Dermis blood vessel endothelial cell (primary cell): ENCODE measurements around the gene HRH4. TPM values are rescaled to one million over a fixed set of nuclear protein-coding genes. Genes with fewer than 3 reads are reported as not detected.

Experiments
- DNase-seq: peaks from one replicate; pipeline ENCODE4 v3.0.0; 2010
- total RNA-seq: library from RNA; depleted of rRNA; stranded (reverse); fragments of >200 nt; gene quantifications from 2 replicates; pipeline ENCODE4 v1.2.3, GENCODE V29; 2014

The HRH4 gene
- total RNA-seq, 1 donor from 2014 or later, result not detected

- no peak for DNase-seq
Measured at GRCh38 chr18:24466771-24467170, 6.3 kb downstream of the HRH4 start.

- DNase-seq, result no peak
Measured at GRCh38 chr18:24470022-24470618, 9.7 kb downstream of the HRH4 start.

GRCh38 chr18:24470805-24471204 lies 10.4 kb downstream of the HRH4 start:
- no peak for DNase-seq

GRCh38 chr18:24472591-24472990 lies 12.2 kb downstream of the HRH4 start:
- DNase-seq, result no peak

DNA sequence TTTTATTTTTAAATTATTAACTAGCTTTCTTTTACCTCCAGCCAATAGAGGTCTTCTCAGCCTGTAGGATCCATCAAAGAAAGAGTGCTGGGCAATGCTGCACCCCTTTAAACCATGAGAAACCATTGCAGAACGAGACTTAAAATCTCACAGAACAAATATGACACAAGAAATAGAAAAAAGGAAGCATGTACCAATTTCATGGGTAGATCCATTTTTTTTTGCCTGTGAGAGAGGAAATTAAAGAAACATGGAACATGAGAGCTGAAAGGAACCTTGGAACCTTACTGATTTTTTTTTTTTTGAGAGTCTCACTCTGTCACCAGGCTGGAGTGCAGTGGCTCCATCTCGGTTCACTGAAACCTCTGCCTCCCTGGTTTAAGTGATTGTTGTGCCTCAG lies 14.0 kb downstream of the HRH4 start:
- no peak for DNase-seq

GRCh38 chr18:24475926-24476589 lies 15.6 kb downstream of the HRH4 start:
- DNase-seq, result no peak

- DNase-seq, result no peak
Measured at GRCh38 chr18:24479371-24479770, 18.9 kb downstream of the HRH4 start.

GRCh38 chr18:24482821-24483220 lies 22.4 kb downstream of the HRH4 start:
- no peak for DNase-seq

- no peak for DNase-seq
Measured at GRCh38 chr18:24485681-24486080, 25.2 kb downstream of the HRH4 start.

- no peak for DNase-seq
Measured at GRCh38 chr18:24486684-24487083, 26.2 kb downstream of the HRH4 start.

GRCh38 chr18:24488824-24489493 lies 28.5 kb downstream of the HRH4 start:
- DNase-seq, result peak; percentile 60

GRCh38 chr18:24490539-24490938 lies 30.1 kb downstream of the HRH4 start:
- no peak for DNase-seq

DNA sequence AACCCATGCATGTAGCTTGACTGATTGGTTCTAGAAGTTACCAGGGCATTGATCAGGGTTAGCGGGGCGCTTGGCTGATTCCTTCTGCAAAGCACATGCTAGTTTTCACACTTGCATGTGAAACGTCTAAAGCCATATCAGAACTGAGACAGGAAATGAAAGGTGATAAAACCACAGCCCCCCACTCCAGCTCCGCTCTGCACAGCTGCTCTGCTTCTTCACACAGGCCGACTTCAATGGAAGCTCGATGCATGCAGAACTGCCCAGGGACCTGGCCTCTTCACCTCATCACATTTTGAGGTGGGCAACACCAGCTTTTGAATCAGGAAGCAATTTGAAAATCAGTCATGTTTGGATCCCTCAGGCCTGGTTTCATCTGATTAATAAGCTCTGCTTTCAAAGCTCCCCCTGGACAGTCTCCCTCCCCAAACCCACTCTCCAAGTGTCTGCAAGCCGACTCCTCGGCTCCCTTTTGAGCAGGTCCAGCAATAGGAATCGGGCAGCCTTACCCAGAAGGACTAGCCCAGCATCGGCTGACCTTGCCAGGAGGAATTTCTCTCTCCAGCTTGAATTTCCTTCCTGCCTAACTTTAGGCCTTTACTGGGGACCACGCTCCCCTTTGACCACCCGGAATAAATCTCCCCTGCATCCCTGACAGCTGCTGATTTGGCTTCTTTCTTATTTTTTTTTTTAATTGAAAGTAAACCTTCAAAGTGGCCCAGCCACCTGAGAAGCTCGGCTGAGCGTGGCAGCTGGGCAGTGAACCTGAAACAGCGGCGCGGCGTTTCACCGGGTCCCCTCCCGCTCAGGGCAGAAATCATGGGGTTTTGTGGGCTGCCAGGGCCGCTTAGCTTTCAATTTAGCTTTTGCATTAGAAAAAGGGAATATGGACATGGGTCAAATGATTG lies 31.7 kb downstream of the HRH4 start:
- DNase-seq, result no peak

DNA sequence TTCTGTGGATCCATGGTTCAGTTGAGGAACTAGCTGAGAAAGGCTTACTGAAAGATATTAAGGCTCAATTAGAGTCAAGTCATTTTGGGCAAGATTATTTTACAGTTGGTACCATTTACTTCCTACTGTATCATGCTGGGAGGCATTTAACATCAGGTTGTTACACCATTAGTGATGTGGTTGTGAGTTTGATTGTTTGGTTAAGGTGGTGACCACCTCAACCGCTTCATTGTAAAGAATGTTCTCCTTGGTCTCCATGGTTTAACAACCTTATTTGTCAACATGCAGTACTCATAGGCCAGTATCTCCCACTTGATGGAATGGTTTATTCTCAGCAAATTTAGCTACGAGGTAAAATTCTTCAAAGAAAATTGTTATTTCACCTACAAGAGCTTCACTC lies 34.1 kb downstream of the HRH4 start:
- no peak for DNase-seq

DNA sequence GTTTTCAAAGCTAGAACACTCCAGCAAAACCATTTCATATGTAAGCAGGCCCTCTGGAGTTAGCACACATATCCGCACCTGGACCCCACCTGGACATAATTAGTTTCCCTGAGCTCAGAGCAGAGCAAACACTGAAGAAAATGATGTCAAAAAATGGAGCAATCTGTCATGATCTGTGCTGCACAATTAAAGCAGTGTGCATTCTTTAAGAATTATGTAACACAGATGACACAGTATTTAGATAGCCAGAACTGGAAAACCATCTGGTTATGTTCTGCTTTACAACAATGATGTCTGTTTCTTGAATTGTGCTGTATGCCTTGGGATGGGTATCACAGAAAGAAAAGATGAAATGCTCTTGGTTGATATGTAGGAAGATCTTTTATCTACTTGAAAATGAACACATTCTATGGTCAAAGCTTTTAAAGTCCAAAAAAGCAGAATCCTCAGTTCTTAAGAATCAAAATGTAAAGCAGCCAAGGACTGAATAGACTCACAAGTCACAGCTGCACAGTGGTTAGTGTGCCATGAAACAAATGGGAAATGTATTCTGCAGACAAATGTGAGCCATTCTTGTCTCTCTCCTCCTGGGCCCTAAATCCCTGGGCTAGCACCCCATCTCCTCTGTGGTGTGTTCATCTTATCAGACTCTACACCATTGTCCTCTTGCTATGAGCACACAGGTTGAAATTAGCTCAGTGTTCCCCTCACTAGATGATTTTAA lies 36.8 kb downstream of the HRH4 start:
- DNase-seq, result no peak

DNA sequence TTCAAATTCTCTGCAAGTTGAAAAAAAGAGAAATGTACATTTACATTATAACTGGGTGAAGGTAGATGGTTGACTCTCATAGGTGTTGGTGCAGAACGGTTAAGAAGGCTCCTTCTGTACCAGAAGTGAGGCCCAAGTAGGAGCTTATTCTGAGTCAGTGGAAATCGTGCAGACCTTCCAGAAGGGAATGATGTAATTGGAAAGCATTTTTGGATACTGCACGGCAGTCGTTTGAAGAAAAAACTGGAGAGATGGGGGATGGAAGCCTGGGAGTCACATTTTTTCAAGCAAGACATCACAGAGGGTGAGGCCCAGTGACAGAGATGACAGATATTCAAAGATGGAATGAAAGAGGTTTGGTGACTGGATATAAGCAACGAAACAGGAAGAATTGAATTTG lies 39.4 kb downstream of the HRH4 start:
- DNase-seq, result no peak

GRCh38 chr18:24500217-24500616 lies 39.8 kb downstream of the HRH4 start:
- no peak for DNase-seq

- no peak for DNase-seq
Measured at GRCh38 chr18:24500766-24501165, 40.3 kb downstream of the HRH4 start.

DNA sequence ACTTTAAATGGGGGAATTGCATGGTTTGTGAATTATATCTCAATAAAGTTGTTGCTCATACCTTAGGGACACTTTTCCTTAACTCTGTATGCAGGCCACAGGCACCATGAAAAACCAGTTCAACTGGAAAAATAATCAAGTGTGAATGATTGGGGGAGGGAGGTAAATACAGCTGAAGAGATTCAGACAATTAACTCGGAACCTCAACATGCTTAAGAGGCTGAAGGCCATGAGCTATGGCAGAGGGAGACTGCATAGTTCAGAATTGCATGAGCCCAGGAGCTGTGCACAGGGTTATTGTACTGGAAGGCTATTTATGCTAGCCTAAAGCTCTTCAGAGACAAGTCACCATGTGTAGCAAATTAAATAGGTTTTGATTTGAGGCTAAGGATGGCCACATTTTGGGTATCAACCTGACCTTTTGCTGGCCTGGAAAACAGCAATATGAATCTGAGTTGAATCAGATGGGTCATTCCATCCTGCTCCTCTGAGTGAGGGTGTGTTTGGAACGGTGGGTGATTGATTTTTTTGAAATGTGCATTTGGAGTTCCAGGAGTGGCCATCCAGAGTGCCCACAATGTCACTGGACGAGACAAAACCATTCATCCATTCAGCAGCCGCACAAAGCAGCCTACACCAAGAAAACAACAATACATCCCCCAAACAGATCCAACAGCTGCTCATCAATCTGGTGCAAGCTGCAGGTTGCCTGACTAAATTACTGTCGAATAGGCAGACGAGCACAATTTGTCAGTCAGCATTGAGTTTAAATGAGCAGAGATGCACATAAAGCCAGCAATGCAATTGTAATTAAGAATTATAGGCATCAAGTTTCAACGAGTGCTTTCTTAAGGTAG lies 42.5 kb downstream of the HRH4 start:
- no peak for DNase-seq

DNA sequence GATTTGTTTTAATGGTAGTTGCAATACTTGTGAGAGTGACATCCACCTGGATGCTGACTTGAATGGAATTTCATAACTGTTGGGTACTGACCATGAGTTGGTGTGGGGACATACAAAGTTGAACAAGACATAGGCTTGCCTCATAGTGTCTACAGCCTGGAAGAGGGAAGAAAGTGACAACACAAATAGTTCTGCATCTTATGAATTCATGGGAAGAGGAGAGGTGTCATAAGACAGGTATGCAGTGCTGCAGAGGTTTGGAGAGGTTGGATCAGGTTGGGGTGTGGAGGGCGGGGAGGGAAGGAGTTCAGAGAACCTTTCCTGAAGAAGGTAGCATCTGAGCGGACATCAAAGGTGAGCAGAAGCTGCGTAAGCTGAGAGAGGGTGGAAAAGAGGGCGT lies 44.0 kb downstream of the HRH4 start:
- DNase-seq, result no peak

DNA sequence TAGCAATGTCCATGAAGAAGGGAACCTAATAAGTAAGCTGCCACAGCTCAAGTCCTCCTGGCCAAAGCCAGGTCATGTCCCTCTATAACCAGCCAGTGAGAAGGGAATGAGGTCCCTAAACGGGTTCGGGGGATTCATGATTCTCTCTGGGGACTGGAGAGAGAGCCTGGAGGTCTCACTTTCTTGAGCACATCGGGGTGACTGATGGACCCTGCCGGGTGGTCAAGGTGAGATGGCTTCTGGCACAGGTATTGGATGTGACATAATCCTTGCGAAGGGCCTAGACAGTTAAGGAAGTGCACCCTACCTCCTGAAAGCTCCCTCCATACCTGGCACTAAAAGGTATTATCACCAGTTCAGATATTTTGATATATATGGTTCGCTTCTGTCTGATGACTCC lies 45.7 kb downstream of the HRH4 start:
- no peak for DNase-seq

- DNase-seq, result no peak
Measured at GRCh38 chr18:24509435-24509834, 49.0 kb downstream of the HRH4 start.
